ENCODE data around the gene TRIO. TPM values are rescaled to one million over a fixed set of nuclear protein-coding genes. Genes with fewer than 3 reads are reported as not detected.
"Not testable (repeated sequence)": the region's sequence is repeated elsewhere in the genome, so short reads cannot be mapped to it uniquely, and the experiment has no call there.

Gene TRIO
- total RNA-seq, 1 experiment from 2014 or later: 136 TPM

- intact Hi-C loops (cut with micrococcal nuclease): no loop called here
- CTCF ChIA-PET: no interaction called here
- Mint-ChIP-seq H3K4me1 (ENCODE audit: insufficient read depth, unreplicated experiment) (peaks cover 5% of the 10 kb centered on the region), H3K9me3 (ENCODE audit: unreplicated experiment) (no peaks in the 10 kb centered on the region), H3K27me3 (ENCODE audit: insufficient read depth, unreplicated experiment) (peaks cover 27% of the 10 kb centered on the region), H3K36me3 (ENCODE audit: insufficient read depth, unreplicated experiment) (no peaks in the 10 kb centered on the region), H3K4me3 (ENCODE audit: unreplicated experiment) (no peak overlapping the region), H3K27ac (ENCODE audit: low read depth, unreplicated experiment) (no peak overlapping the region)
- POLR2A ChIA-PET: interaction anchor here (0.6 kb wide), 1 partner anchor 29 kb away, joined by 4 read pairs; no protein-coding TSS in a partner anchor
- DNase-seq (ENCODE audit: unreplicated experiment): no peak
- no TSS peak for BruUV-seq (replicated peaks)
- TF ChIP-seq CTCF (IDR thresholded peaks at IDR 0.05; ENCODE audit: unreplicated experiment): no peak
Observed at GRCh38 chr5:14551211-14551610, 408.1 kb downstream of the TRIO start.

- no peak for TF ChIP-seq CTCF (IDR thresholded peaks at IDR 0.05; ENCODE audit: unreplicated experiment)
- POLR2A ChIA-PET: no interaction called here
Observed at GRCh38 chr5:14552017-14552416, 408.9 kb downstream of the TRIO start.

DNA sequence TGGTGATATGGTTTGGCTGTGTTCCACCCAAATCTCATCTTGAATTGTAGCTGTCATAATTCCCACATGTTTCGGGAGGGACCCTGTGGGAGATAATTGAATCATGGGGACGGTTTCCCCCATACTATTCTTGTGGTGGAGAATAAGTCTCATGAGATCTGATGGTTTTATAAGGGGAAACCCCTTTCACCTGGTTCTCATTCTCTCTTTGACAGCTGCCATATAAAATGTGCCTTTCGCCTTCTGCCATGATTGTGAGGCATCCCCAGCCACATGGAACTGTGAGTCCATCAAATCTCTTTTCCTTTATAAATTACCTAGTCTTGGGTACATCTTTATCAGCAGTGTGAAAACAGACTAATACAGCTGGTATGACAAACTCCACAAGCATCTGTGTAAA lies 411.1 kb downstream of the TRIO start:
- H3K4me3 Mint-ChIP-seq (ENCODE audit: unreplicated experiment); POLR2A ChIA-PET; BruUV-seq (replicated peaks); DNase-seq (ENCODE audit: unreplicated experiment); H3K4me1 Mint-ChIP-seq (ENCODE audit: insufficient read depth, unreplicated experiment); H3K9me3 Mint-ChIP-seq (ENCODE audit: unreplicated experiment); intact Hi-C loops (cut with micrococcal nuclease); H3K36me3 Mint-ChIP-seq (ENCODE audit: insufficient read depth, unreplicated experiment); H3K27ac Mint-ChIP-seq (ENCODE audit: low read depth, unreplicated experiment): not testable (repeated sequence)
- CTCF ChIA-PET: interaction anchor here (0.6 kb wide), 1 partner anchor 458 kb away, joined by 3 read pairs; no protein-coding TSS in a partner anchor
- H3K27me3 Mint-ChIP-seq (ENCODE audit: insufficient read depth, unreplicated experiment): peaks cover 20% of the 10 kb centered on the region

More at GRCh38 chr5:14552017-14552416, 408.9 kb downstream of the TRIO start:
- Mint-ChIP-seq H3K27me3 (ENCODE audit: insufficient read depth, unreplicated experiment) (peaks cover 27% of the 10 kb centered on the region), H3K27ac (ENCODE audit: low read depth, unreplicated experiment) (no peak overlapping the region), H3K36me3 (ENCODE audit: insufficient read depth, unreplicated experiment) (no peaks in the 10 kb centered on the region), H3K9me3 (ENCODE audit: unreplicated experiment) (no peaks in the 10 kb centered on the region), H3K4me3 (ENCODE audit: unreplicated experiment) (no peak overlapping the region), H3K4me1 (ENCODE audit: insufficient read depth, unreplicated experiment) (peaks cover 5% of the 10 kb centered on the region)
- CTCF ChIA-PET: no interaction called here
- intact Hi-C loops (cut with micrococcal nuclease): no loop called here
- no peak for DNase-seq (ENCODE audit: unreplicated experiment)
- no TSS peak for BruUV-seq (replicated peaks)

DNA sequence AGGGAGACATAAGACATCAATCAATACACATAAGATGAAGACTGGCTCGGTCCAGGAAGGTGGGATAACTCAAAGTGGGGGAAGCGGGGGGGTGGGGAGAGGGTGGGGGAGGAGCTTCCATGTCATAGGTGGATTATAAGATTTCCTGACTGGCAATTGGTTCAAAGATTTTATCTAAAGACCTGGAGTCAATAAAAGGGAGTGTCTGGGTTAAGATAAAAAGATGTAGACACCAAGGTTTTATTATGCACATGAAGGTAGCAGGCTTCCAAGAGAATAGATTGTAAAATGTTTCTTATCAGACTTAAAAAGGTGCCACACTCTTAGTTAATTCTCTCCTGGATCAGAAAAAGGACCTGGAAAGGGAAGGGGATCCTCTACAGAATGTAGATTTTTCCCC lies 412.9 kb downstream of the TRIO start:
- H3K27ac Mint-ChIP-seq (ENCODE audit: low read depth, unreplicated experiment): no peak overlapping the region
- POLR2A ChIA-PET: no interaction called here
- H3K9me3 Mint-ChIP-seq (ENCODE audit: unreplicated experiment): no peaks in the 10 kb centered on the region
- H3K36me3 Mint-ChIP-seq (ENCODE audit: insufficient read depth, unreplicated experiment): no peaks in the 10 kb centered on the region
- no TSS peak for BruUV-seq (replicated peaks)
- peaks cover 3% of the 10 kb centered on the region for H3K27me3 Mint-ChIP-seq (ENCODE audit: insufficient read depth, unreplicated experiment)
- no peak overlapping the region for H3K4me3 Mint-ChIP-seq (ENCODE audit: unreplicated experiment)
- DNase-seq (ENCODE audit: unreplicated experiment): no peak
- TF ChIP-seq CTCF (IDR thresholded peaks at IDR 0.05; ENCODE audit: unreplicated experiment): no peak
- intact Hi-C loops (cut with micrococcal nuclease): no loop called here
- peaks cover 5% of the 10 kb centered on the region for H3K4me1 Mint-ChIP-seq (ENCODE audit: insufficient read depth, unreplicated experiment)
- CTCF ChIA-PET: interaction anchor here (0.7 kb wide), 1 partner anchor 1032 kb away, joined by 3 read pairs; no protein-coding TSS in a partner anchor

Measured in MCF 10A (cell line).